IMR-90 (cell line): ENCODE results near the gene FSTL3. TPM values are rescaled to one million over a fixed set of nuclear protein-coding genes. Genes with fewer than 3 reads are reported as not detected.

Experiments
- ATAC-seq: fragments of 200-7000 bp; cut with Tn5 transposase; 2 replicates; pipeline ENCODE4 v1.9.1; 2020; ENCODE audit warnings: low read depth, mild to moderate bottlenecking, moderate library complexity
- BruUV-seq: library from RNA; stranded (reverse); fragments of 400-500 nt; replicated peaks from 2 replicates; lab custom pipeline; 2021; lab: Mats Ljungman, UMichigan
- CTCF ChIA-PET: fragments of 300-600 bp; formaldehyde crosslinking; extraction: SDS; loops from one replicate; lab custom pipeline; 2021; ENCODE audit warnings: antibody characterized with exemption; lab: Yijun Ruan, JAX
- POLR2A ChIA-PET: fragments of 300-600 bp; sonication (Branson Sonifier 250); formaldehyde crosslinking; loops from one replicate; lab custom pipeline; 2022; ENCODE audit warnings: antibody characterized with exemption; ENCODE audit not compliant: unreplicated experiment; lab: Charles Lee
- DNase-seq: peaks from one replicate; pipeline ENCODE4 v3.0.0; 2013
- H2AFZ ChIP-seq: replicated peaks from 2 replicates; pipeline ENCODE3; 2013; ENCODE audit warnings: low read length, mild to moderate bottlenecking; ENCODE audit not compliant: poor library complexity
- H2AK5ac ChIP-seq: 2 replicates; pipeline ENCODE4 v1.6.1; 2013; ENCODE audit warnings: low read depth, low read length, inconsistent platforms
- H2AK9ac ChIP-seq: replicated peaks from 2 replicates; pipeline ENCODE3; 2013; ENCODE audit warnings: mild to moderate bottlenecking, low read depth, low read length, moderate library complexity; ENCODE audit not compliant: poor library complexity
- H2BK120ac ChIP-seq: 2 replicates; pipeline ENCODE4 v1.6.1; 2013; ENCODE audit warnings: low read depth, low read length, inconsistent platforms
- H2BK15ac ChIP-seq: 3 replicates; pipeline ENCODE4 v1.6.1; 2013; ENCODE audit warnings: low read depth, low read length, inconsistent platforms
- H2BK20ac ChIP-seq: 2 replicates; pipeline ENCODE4 v1.6.1; 2013; ENCODE audit warnings: low read depth, mild to moderate bottlenecking, inconsistent platforms, low read length, moderate library complexity
- H2BK5ac ChIP-seq: 2 replicates; pipeline ENCODE4 v1.6.1; 2013; ENCODE audit warnings: mild to moderate bottlenecking, low read depth, low read length, inconsistent platforms; ENCODE audit not compliant: poor library complexity, severe bottlenecking
- H3K14ac ChIP-seq: replicated peaks from 2 replicates; pipeline ENCODE4 v1.6.1; 2013; ENCODE audit warnings: low read depth, low read length, inconsistent platforms
- H3K18ac ChIP-seq: 2 replicates; pipeline ENCODE4 v1.6.1; 2013; ENCODE audit warnings: low read depth, low read length, control low read depth
- H3K23ac ChIP-seq: 2 replicates; pipeline ENCODE4 v1.6.1; 2013; ENCODE audit warnings: low read depth, low read length, inconsistent platforms
- H3K27ac ChIP-seq: 2 replicates; pipeline ENCODE4 v1.5.1; 2013; ENCODE audit warnings: mild to moderate bottlenecking, control low read depth, low read length; ENCODE audit not compliant: insufficient read depth
- H3K27me3 ChIP-seq: 2 replicates; pipeline ENCODE4 v1.6.1; 2013; ENCODE audit warnings: low read length; ENCODE audit not compliant: control insufficient read depth, insufficient read depth
- H3K36me3 ChIP-seq: 2 replicates; pipeline ENCODE4 v1.6.1; 2013; ENCODE audit warnings: low read length, mixed read lengths; ENCODE audit not compliant: control insufficient read depth, insufficient read depth
- H3K4ac ChIP-seq: 2 replicates; pipeline ENCODE4 v1.6.1; 2013; ENCODE audit warnings: low read depth, low read length, inconsistent platforms
- H3K4me1 ChIP-seq: 2 replicates; pipeline ENCODE4 v1.6.1; 2013; ENCODE audit warnings: low read length, mixed read lengths; ENCODE audit not compliant: control insufficient read depth, insufficient read depth
- H3K4me2 ChIP-seq: 2 replicates; pipeline ENCODE4 v1.6.1; 2013; ENCODE audit warnings: low read depth, mild to moderate bottlenecking, control low read depth, low read length, moderate library complexity
- H3K4me3 ChIP-seq: 2 replicates; pipeline ENCODE4 v1.5.1; 2013; ENCODE audit warnings: low read depth, mild to moderate bottlenecking, control low read depth, low read length, moderate library complexity; ENCODE audit not compliant: insufficient read depth
- H3K56ac ChIP-seq: 2 replicates; pipeline ENCODE4 v1.6.1; 2013; ENCODE audit warnings: low read length, inconsistent platforms; ENCODE audit not compliant: insufficient read depth; ENCODE audit errors: extremely low read depth
- H3K79me1 ChIP-seq, 2 experiments: 2 replicates each; pipeline ENCODE4 v1.6.1; 2013; ENCODE audit warnings: low read length in 2 of 2, inconsistent platforms in 1 of 2, low read depth in 1 of 2
- H3K9ac ChIP-seq: 2 replicates; pipeline ENCODE4 v1.6.1; 2013; ENCODE audit warnings: low read depth, low read length, control low read depth
- H3K9me1 ChIP-seq: 2 replicates; pipeline ENCODE4 v1.6.1; 2013; ENCODE audit warnings: low read length, inconsistent platforms; ENCODE audit not compliant: insufficient read depth
- H3K9me3 ChIP-seq: 2 replicates; pipeline ENCODE4 v1.6.1; 2013; ENCODE audit warnings: low read length; ENCODE audit not compliant: control insufficient read depth, insufficient read depth
- H4K20me1 ChIP-seq: 2 replicates; pipeline ENCODE4 v1.6.1; 2013; ENCODE audit warnings: low read length, inconsistent platforms; ENCODE audit not compliant: insufficient read depth
- H4K5ac ChIP-seq: 2 replicates; pipeline ENCODE4 v1.6.1; 2013; ENCODE audit warnings: mild to moderate bottlenecking, low read depth, low read length, control low read depth
- H4K8ac ChIP-seq, 2 experiments: 2 replicates each; pipeline ENCODE4 v1.6.1; 2013; ENCODE audit warnings: low read depth in 2 of 2, low read length in 2 of 2, control low read depth in 1 of 2, inconsistent platforms in 1 of 2
- H4K91ac ChIP-seq: 2 replicates; pipeline ENCODE4 v1.6.1; 2013; ENCODE audit warnings: low read depth, low read length, inconsistent platforms; ENCODE audit not compliant: insufficient read depth
- FOS ChIP-seq: fragments of 150-350 bp; IDR thresholded peaks from 2 replicates; pipeline ENCODE4 v1.6.1; 2016; ENCODE audit warnings: low read depth, low read length
- POLR2A ChIP-seq: IDR thresholded peaks from 2 replicates; pipeline ENCODE4 v1.6.1; 2012; ENCODE audit warnings: mild to moderate bottlenecking, low read depth, low read length
- RCOR1 ChIP-seq: IDR thresholded peaks from 2 replicates; pipeline ENCODE4 v1.6.1; 2012; ENCODE audit warnings: mild to moderate bottlenecking, low read length, improper control_type of control experiment; ENCODE audit not compliant: insufficient replicate concordance
- RFX5 ChIP-seq: IDR thresholded peaks from 2 replicates; pipeline ENCODE4 v1.8.0; 2012; ENCODE audit warnings: low read depth, mild to moderate bottlenecking, low read length, moderate library complexity
- SMC3 ChIP-seq: fragments of 150-350 bp; IDR thresholded peaks from 2 replicates; pipeline ENCODE4 v1.6.1; 2016; ENCODE audit warnings: low read depth, mild to moderate bottlenecking, antibody characterized with exemption, low read length, moderate library complexity
- WGBS, 2 experiments: methylation state at CpG; one replicate each; pipeline versions ENCODE4 v1.1.5 to v1.1.7; 2013; ENCODE audit warnings: missing lambda C conversion rate in 2 of 2; ENCODE audit not compliant: insufficient read length in 1 of 2; ENCODE audit errors: extremely low coverage in 2 of 2; 5-methylcytosine and 5-hydroxymethylcytosine counted together
- dilution Hi-C: fragments of 300-500 bp; cut with HindIII; formaldehyde crosslinking; loops from one replicate; pipeline ENCODE4 v1.14.3; 2018; ENCODE audit warnings: low sequenced_read_pairs; ENCODE audit not compliant: unreplicated experiment
- in situ Hi-C: fragments of 300-500 bp; cut with MboI; formaldehyde crosslinking; loops from 3 replicates; pipeline ENCODE4 v1.14.3; 2019; ENCODE audit warnings: low sequenced_read_pairs, inconsistent platforms, mixed read lengths
- intact Hi-C: fragments of 100-400 bp; cut with micrococcal nuclease; formaldehyde crosslinking; loops from 2 replicates; pipeline ENCODE4 v1.10.0; 2022
- polyA plus RNA-seq, 3 experiments: library from polyadenylated mRNA; depleted of rRNA; stranded (reverse); fragments of >200 nt; gene quantifications; 2 replicates each; pipeline ENCODE4 v1.2.3, GENCODE V29; 2012; ENCODE audit warnings: low replicate concordance in 1 of 3
- total RNA-seq: library from RNA; depleted of rRNA; stranded (reverse); fragments of >200 nt; gene quantifications from 2 replicates; pipeline ENCODE4 v1.2.3, GENCODE V29; 2012
- TF ChIP-seq, protein P1 (sequence below): fragments of 150-350 bp; IDR thresholded peaks from 2 replicates; pipeline ENCODE4 v1.6.1; 2016; ENCODE audit warnings: low read depth, mild to moderate bottlenecking, low read length, moderate library complexity, borderline replicate concordance
- TF ChIP-seq, protein P2 (sequence below): conservative IDR thresholded peaks from 2 replicates; pipeline ENCODE4 v1.5.1; 2012; ENCODE audit warnings: mild to moderate bottlenecking, low read depth, low read length, improper control_type of control experiment

Gene FSTL3
- total and polyA plus RNA-seq, 2 of the 4 experiments (the other 2 are of a cell fraction): 32.3 to 76.9 TPM

DNA sequence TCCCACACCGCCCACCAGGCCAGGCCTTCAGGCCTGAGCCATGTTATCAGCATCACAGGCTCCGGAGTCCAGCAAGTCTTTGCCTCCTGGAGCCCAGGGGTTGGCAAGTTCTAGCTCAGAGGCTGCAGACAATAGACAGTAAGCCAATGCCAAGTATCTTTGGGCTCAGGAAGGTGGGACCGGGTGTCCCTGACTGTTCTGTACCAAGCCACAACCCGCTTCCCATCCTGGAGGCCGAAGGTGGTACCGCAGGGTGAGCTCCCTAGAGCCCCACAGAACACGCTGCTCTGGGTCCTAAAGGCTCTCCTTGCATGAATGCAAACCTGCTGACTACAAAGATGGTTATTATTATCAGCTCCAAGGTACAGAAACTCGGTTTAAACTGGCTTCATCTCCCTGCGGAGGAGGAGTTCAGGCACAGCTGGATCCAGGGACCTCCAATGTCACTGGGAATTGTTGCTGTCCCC, 5.5 kb upstream of the FSTL3 start:
- Histone ChIP-seq H3K14ac (no peak overlapping the region), H3K4me2 (no peak overlapping the region), H4K8ac (no peak overlapping the region), H2BK20ac (no peak overlapping the region), H3K4ac (no peak overlapping the region), H3K9me1 (no peaks in the 10 kb centered on the region), H3K9ac (no peak overlapping the region), H3K79me1 (no peaks in the 10 kb centered on the region), H2AK9ac (no peak overlapping the region), H3K9me3 (0 out of 2 replicates have a peak, but pooled peaks cover 2% of the 10 kb centered on the region), H2BK5ac (no peak overlapping the region), H3K4me3 (no peak overlapping the region), H3K23ac (no peak overlapping the region), H2BK15ac (no peak overlapping the region), H2AK5ac (no peak overlapping the region), H3K36me3 (no peaks in the 10 kb centered on the region), H4K91ac (no peak overlapping the region), H3K27me3 (no peaks in the 10 kb centered on the region), H4K20me1 (no peaks in the 10 kb centered on the region), H3K56ac (no peak overlapping the region), H3K18ac (no peak overlapping the region), H2AFZ (peak overlapping the region; percentile 32), H2BK120ac (no peak overlapping the region), H3K4me1 (peaks cover 6% of the 10 kb centered on the region), H4K5ac (no peak overlapping the region), H3K27ac (no peak overlapping the region)
- ATAC-seq (no peak), DNase-seq (no peak)
- 85% methylated on average over 8 of the region's 9 CpGs; no CpG with 5 or more reads in 1 of the 2 experiments for WGBS, 2 experiments
- intact Hi-C loops: no loop called here
- ChIA-PET CTCF (no interaction called here), POLR2A (no interaction called here)
- in situ Hi-C loops: no loop called here
- BruUV-seq: no TSS peak
- dilution Hi-C loops: no loop called here
- TF ChIP-seq RCOR1: no peak
- no peak for TF ChIP-seq POLR2A
- TF ChIP-seq RFX5: no peak
- TF ChIP-seq, protein P1, sequence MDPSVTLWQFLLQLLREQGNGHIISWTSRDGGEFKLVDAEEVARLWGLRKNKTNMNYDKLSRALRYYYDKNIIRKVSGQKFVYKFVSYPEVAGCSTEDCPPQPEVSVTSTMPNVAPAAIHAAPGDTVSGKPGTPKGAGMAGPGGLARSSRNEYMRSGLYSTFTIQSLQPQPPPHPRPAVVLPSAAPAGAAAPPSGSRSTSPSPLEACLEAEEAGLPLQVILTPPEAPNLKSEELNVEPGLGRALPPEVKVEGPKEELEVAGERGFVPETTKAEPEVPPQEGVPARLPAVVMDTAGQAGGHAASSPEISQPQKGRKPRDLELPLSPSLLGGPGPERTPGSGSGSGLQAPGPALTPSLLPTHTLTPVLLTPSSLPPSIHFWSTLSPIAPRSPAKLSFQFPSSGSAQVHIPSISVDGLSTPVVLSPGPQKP: no peak
- no peak for TF ChIP-seq FOS
- TF ChIP-seq, protein P2, sequence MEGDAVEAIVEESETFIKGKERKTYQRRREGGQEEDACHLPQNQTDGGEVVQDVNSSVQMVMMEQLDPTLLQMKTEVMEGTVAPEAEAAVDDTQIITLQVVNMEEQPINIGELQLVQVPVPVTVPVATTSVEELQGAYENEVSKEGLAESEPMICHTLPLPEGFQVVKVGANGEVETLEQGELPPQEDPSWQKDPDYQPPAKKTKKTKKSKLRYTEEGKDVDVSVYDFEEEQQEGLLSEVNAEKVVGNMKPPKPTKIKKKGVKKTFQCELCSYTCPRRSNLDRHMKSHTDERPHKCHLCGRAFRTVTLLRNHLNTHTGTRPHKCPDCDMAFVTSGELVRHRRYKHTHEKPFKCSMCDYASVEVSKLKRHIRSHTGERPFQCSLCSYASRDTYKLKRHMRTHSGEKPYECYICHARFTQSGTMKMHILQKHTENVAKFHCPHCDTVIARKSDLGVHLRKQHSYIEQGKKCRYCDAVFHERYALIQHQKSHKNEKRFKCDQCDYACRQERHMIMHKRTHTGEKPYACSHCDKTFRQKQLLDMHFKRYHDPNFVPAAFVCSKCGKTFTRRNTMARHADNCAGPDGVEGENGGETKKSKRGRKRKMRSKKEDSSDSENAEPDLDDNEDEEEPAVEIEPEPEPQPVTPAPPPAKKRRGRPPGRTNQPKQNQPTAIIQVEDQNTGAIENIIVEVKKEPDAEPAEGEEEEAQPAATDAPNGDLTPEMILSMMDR: no peak
- no peak for TF ChIP-seq SMC3
